DOHH2 (cell line): ENCODE measurements around the gene TMEM200B.

Experiments
- CTCF ChIP-seq: fragments of 200-600 bp; sonication (generic); IDR thresholded peaks from one replicate; pipeline ENCODE4 v1.5.1; 2014; ENCODE audit warnings: antibody characterized with exemption, mild to moderate bottlenecking, low read depth, low read length; ENCODE audit not compliant: poor library complexity, severe bottlenecking
- EZH2phosphoT487 ChIP-seq: fragments of 200-600 bp; sonication (generic); IDR thresholded peaks from 2 replicates; pipeline ENCODE4 v1.6.1; 2017; ENCODE audit warnings: borderline replicate concordance, mild to moderate bottlenecking, antibody characterized with exemption, low read length, moderate library complexity, mixed read lengths

- TF ChIP-seq CTCF = no peak
- no peak for TF ChIP-seq EZH2phosphoT487
Measured at GRCh38 chr1:29099286-29099685, 24.4 kb downstream of the TMEM200B start.
